ENCODE results near the gene CHPF. TPM values are rescaled to one million over a fixed set of nuclear protein-coding genes. Genes with fewer than 3 reads are reported as not detected.
A peak's percentile ranks its signal among the peaks of the same experiment; 100 is the strongest.

Gene CHPF
- total and polyA plus RNA-seq, 10 of the 15 experiments (the other 5 are each of a cell fraction or from before 2014, with no cell fraction given), result 0.09 to 17.4 (median 8.3) TPM; not detected in 1

DNA sequence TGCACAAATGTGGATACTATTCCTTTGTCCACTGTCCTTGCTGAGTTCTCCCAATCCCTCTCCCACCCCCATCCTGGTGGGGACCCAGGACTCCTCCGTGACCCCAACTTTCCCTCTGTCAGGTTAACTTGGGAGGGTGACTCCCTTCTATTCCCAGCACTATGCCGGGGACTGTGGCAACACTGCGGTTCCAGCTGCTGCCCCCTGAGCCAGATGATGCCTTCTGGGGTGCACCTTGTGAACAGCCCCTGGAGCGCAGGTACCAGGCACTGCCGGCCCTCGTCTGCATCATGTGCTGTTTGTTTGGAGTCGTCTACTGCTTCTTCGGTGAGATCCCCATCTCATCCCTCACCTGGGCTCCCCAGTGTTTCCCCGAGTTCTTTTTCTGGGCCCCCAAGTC lies 958 bp upstream of the CHPF start:
- SMC1A ChIA-PET (ENCODE audit: uncharacterized antibody, unreplicated experiment), result no interaction called here

More for the DNA sequence above, 958 bp upstream of the CHPF start:
- no peak for TF ChIP-seq NFIC (IDR thresholded peaks at IDR 0.05; ENCODE audit: low read depth, low read length)
- no peak for TF ChIP-seq POLR2AphosphoS2 (IDR thresholded peaks at IDR 0.05; ENCODE audit: low read depth, low read length)
- TF ChIP-seq, protein P1, sequence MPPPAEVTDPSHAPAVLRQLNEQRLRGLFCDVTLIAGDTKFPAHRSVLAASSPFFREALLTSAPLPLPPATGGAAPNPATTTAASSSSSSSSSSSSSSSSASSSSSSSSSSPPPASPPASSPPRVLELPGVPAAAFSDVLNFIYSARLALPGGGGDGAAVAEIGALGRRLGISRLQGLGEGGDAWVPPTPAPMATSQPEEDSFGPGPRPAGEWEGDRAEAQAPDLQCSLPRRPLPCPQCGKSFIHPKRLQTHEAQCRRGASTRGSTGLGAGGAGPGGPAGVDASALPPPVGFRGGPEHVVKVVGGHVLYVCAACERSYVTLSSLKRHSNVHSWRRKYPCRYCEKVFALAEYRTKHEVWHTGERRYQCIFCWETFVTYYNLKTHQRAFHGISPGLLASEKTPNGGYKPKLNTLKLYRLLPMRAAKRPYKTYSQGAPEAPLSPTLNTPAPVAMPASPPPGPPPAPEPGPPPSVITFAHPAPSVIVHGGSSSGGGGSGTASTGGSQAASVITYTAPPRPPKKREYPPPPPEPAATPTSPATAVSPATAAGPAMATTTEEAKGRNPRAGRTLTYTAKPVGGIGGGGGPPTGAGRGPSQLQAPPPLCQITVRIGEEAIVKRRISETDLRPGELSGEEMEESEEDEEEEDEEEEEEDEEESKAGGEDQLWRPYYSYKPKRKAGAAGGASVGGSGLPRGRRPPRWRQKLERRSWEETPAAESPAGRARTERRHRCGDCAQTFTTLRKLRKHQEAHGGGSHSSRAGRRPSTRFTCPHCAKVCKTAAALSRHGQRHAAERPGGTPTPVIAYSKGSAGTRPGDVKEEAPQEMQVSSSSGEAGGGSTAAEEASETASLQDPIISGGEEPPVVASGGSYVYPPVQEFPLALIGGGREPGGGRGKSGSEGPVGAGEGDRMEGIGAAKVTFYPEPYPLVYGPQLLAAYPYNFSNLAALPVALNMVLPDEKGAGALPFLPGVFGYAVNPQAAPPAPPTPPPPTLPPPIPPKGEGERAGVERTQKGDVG (CRISPR knock-in tag; IDR thresholded peaks at IDR 0.05), result no peak
- TF ChIP-seq ZSCAN29 (IDR thresholded peaks at IDR 0.05), result no peak
- TF ChIP-seq TAF1 (IDR thresholded peaks at IDR 0.05; ENCODE audit: borderline replicate concordance, low read depth, low read length), result no peak
- no peaks in the 10 kb centered on the region for H3K9me3 ChIP-seq (replicated peaks; ENCODE audit: control insufficient read depth, insufficient read depth, low read length)
- ChIA-PET RAD21 (ENCODE audit: unreplicated experiment) (interaction anchor here (1.2 to 1.9 kb wide), 2 partner anchors 97 to 140 kb away, joined by 3 to 5 read pairs; no protein-coding TSS in a partner anchor), CTCF (interaction anchor here (0.9 to 1.8 kb wide), 3 partner anchors 49 to 102 kb away, joined by 3 to 5 read pairs (median 3); a partner anchor contains a TSS), POLR2A (no interaction called here)
- no peak overlapping the region for H2AFZ ChIP-seq (ENCODE audit: control insufficient read depth, low read depth, low read length)
- in situ Hi-C loops (cut with MboI), result loop anchor here (5.0 kb wide), 1 partner anchor 143 kb away; no protein-coding TSS in a partner anchor
- no peak overlapping the region for H3K4me3 ChIP-seq
- no peaks in the 10 kb centered on the region; a peak in 1 of 4 replicates for H3K36me3 ChIP-seq (ENCODE audit: control insufficient read depth in 2 of 2, insufficient read depth in 2 of 2, low read length in 1 of 2)
- peak overlapping the region; percentile 81 for H3K4me2 ChIP-seq (ENCODE audit: control insufficient read depth, insufficient read depth)
- ATAC-seq, result no peak
- BruUV-seq (replicated peaks), result no TSS peak
- peaks cover 3% of the 10 kb centered on the region; the same call in 1 of the 2 replicates for H3K4me1 ChIP-seq (ENCODE audit: control insufficient read depth, insufficient read depth, low read length)
- H3K27me3 ChIP-seq (replicated peaks in 1 of 2; ENCODE audit: control insufficient read depth in 2 of 2, insufficient read depth in 2 of 2, low read length in 1 of 2), result peaks cover 0 to 7% of the 10 kb centered on the region in 2 experiments; a peak in 2 of 4 replicates
- FAIRE-seq, result no peak
- WGBS (ENCODE audit: insufficient coverage, insufficient replicate concordance, low lambda C conversion rate, missing lambda C conversion rate), result 52% methylated on average over 9 of the region's 9 CpGs
- no peaks in the 10 kb centered on the region for H3K79me2 ChIP-seq (ENCODE audit: control insufficient read depth, insufficient read depth, low read length)
- intact Hi-C loops (cut with micrococcal nuclease; ENCODE audit: unreplicated experiment), result no loop called here
- no peak overlapping the region for H3K9ac ChIP-seq (ENCODE audit: control insufficient read depth, insufficient read depth, low read length)
- DNase-seq (ENCODE audit: low read depth, low spot score), result no peak
- H3K27ac ChIP-seq (ENCODE audit: control insufficient read depth, insufficient read depth), result no peak overlapping the region
- H4K20me1 ChIP-seq (ENCODE audit: control insufficient read depth, insufficient read depth), result no peaks in the 10 kb centered on the region; the same call in 1 of the 2 replicates

Measured in GM12878 (cell line).